ENCODE measurements around the gene RANBP6. TPM values are rescaled to one million over a fixed set of nuclear protein-coding genes. Genes with fewer than 3 reads are reported as not detected.

Gene RANBP6
- total RNA-seq, 1 donor from 2014 or later, result 8.3 TPM

DNA sequence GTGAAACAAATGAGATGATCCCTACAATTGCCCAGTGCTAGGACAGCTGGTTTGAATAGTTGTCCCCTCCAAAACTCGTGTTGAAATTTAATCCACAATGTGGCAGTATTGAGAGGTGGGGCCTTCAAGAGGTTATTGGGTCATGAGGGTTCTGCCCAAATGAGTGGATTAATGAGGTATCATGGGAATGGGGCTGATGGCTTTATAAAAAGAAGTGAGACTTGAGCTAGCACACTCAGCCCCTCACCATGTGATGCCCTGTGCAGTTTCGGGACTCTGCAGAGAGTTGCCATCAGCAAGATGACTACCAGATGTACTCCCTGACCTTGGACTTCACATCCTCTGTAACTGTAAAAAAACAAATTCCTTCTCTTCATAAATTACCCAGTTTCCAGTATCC, 33.1 kb downstream of the RANBP6 start:
- Histone ChIP-seq H3K36me3 (peaks cover 14 to 22% of the 10 kb centered on the region in 2 donors), H3K4me3 (no peak overlapping the region), H3K9me3 (no peaks in the 10 kb centered on the region), H3K27ac (no peak overlapping the region), H3K27me3 (no peaks in the 10 kb centered on the region), H3K4me1 (peaks cover 0 to 3% of the 10 kb centered on the region in 2 donors)
- intact Hi-C loops (cut with DNase I), result no loop called here
- TF ChIP-seq, protein P1, sequence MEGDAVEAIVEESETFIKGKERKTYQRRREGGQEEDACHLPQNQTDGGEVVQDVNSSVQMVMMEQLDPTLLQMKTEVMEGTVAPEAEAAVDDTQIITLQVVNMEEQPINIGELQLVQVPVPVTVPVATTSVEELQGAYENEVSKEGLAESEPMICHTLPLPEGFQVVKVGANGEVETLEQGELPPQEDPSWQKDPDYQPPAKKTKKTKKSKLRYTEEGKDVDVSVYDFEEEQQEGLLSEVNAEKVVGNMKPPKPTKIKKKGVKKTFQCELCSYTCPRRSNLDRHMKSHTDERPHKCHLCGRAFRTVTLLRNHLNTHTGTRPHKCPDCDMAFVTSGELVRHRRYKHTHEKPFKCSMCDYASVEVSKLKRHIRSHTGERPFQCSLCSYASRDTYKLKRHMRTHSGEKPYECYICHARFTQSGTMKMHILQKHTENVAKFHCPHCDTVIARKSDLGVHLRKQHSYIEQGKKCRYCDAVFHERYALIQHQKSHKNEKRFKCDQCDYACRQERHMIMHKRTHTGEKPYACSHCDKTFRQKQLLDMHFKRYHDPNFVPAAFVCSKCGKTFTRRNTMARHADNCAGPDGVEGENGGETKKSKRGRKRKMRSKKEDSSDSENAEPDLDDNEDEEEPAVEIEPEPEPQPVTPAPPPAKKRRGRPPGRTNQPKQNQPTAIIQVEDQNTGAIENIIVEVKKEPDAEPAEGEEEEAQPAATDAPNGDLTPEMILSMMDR (IDR thresholded peaks at IDR 0.05), result no peak
- no peak for DNase-seq (ENCODE audit: low spot score in 2 of 2)

DNA sequence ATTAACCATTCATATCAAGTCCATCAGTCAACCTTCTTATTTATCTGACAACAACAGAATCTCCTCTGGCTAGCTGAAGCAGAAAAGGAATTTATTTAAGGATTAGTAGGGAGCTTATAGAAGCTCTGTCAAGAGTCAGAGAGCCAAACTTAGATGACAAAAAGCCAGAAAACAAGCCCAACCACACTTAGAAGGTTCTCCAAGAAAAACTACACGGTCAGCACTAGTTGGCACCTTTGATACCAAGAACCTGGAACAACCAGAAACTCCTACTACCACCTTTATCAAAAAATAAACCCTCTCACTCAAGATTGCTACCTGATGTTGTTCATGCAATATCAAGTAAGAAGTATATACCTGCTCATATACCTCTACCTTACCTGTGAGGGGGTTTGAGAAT, 36.9 kb downstream of the RANBP6 start:
- intact Hi-C loops (cut with DNase I), result no loop called here
- H3K4me3 ChIP-seq, result no peak overlapping the region
- DNase-seq (ENCODE audit: low spot score in 2 of 2), result no peak
- H3K27me3 ChIP-seq, result no peaks in the 10 kb centered on the region
- H3K9me3 ChIP-seq, result no peaks in the 10 kb centered on the region
- TF ChIP-seq, protein P1 (IDR thresholded peaks at IDR 0.05), result no peak
- peaks cover 5 to 7% of the 10 kb centered on the region in 2 donors for H3K36me3 ChIP-seq
- no peak overlapping the region for H3K27ac ChIP-seq
- peaks cover 0 to 12% of the 10 kb centered on the region in 2 donors for H3K4me1 ChIP-seq

DNA sequence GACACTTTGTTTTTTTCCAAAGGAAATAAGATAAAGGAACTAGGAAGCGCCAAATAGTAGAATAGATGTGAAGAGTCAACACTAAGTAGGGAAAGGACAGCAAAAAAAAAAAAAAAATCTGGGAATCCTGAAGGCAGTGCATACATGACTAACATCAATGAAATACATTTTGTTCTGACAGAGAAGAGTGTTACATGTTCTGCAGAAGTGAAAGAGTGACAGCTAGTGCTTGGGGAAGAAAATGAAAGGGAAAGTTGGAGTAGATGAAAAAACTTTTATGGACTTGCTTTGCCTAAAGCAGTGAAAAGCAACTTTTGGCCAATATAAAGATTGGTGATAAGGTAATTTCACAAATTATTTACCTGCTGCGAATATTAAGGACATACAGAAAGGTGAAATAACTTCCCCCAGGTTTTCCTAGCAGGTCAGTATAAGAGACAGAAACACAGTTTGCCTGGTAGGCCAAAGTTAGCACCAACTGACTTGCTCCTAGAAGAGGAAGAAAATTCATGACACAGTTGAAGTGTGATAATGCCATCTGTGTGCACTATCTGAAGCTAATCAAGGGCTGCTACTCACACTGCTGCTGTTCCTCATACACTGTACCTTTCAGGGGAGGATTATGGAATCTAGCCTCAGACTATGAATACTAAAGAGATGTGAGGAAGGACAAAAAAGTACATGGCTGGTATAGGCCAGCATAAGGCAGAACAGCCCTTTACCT, 38.6 kb downstream of the RANBP6 start:
- DNase-seq (ENCODE audit: low spot score in 2 of 2), result no peak
- H3K36me3 ChIP-seq, result peaks cover 0 to 5% of the 10 kb centered on the region in 2 donors
- H3K4me1 ChIP-seq, result peaks cover 0 to 12% of the 10 kb centered on the region in 2 donors
- no peaks in the 10 kb centered on the region for H3K27me3 ChIP-seq
- intact Hi-C loops (cut with DNase I), result no loop called here
- no peaks in the 10 kb centered on the region for H3K9me3 ChIP-seq
- TF ChIP-seq, protein P1 (IDR thresholded peaks at IDR 0.05), result no peak
- peak overlapping the region in 1 of 2 donors; percentile 31 for H3K27ac ChIP-seq
- H3K4me3 ChIP-seq, result no peak overlapping the region

DNA sequence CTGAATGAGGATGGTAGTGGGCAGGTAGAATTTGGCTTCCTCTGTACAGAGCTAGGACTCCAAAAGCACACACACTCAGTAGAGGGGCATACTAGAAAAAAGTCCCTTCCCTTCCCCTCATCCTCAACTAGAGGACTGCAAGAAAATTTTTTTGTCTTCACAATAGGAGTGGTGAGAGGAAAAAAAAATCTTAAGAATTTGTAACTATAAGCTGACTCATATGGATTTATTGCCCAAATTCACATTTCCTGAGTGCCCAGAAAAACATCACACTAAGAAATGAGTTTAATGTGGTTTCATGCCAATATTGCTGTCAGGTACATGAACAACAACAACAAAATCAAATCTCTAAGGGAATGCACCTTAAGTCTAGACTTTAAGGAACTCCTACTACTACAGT, 43.7 kb downstream of the RANBP6 start:
- Histone ChIP-seq H3K9me3 (no peaks in the 10 kb centered on the region), H3K27ac (no peak overlapping the region), H3K27me3 (no peaks in the 10 kb centered on the region), H3K4me3 (no peak overlapping the region), H3K4me1 (peaks cover 0 to 6% of the 10 kb centered on the region in 2 donors), H3K36me3 (peaks cover 10 to 21% of the 10 kb centered on the region in 2 donors)
- intact Hi-C loops (cut with DNase I), result no loop called here
- TF ChIP-seq, protein P1 (IDR thresholded peaks at IDR 0.05), result no peak
- no peak for DNase-seq (ENCODE audit: low spot score in 2 of 2)

Other genes starting within 250 kb of the RANBP6 start
- 4.8 TPM for gene ERMP1, start 182.5 kb downstream of the RANBP6 start, total RNA-seq
- not detected for gene MLANA, start 124.7 kb downstream of the RANBP6 start, total RNA-seq
- 38.0 TPM for gene IL33, start 200.2 kb upstream of the RANBP6 start, total RNA-seq

Measured in ascending aorta (tissue), 2 donors.